Fibroblast of skin of left quadriceps (primary cell): Measurements from ENCODE around the gene CFAP69.
"Not testable (repeated sequence)": the region's sequence is repeated elsewhere in the genome, so short reads cannot be mapped to it uniquely, and the experiment has no call there.

ENCODE experiments used
- DNase-seq, 2 experiments: peaks; one replicate each; pipeline ENCODE4 v3.0.0-alpha.2; 2013; ENCODE audit warnings: low read depth in 2 of 2

CFAP69 gene

DNA sequence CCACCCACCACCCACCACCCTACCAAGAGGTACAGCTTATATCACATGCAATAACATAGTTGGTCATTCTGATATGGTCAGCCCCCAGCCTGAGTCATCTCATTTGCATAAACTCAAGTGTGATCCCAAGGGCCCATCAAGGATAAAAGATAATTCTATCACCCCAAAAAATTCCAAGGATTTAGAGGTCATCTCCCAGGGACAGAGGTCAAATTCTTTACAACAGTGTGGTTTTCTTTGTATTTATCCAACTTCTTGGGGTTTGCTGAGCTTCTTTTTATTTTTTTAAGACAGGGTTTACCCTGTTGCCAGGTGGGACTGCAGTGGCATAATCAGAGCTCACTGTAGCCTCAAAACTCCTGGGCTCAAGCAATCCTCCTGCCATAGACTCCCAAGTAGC, 92.1 kb downstream of the CFAP69 start:
- no peak for DNase-seq

DNA sequence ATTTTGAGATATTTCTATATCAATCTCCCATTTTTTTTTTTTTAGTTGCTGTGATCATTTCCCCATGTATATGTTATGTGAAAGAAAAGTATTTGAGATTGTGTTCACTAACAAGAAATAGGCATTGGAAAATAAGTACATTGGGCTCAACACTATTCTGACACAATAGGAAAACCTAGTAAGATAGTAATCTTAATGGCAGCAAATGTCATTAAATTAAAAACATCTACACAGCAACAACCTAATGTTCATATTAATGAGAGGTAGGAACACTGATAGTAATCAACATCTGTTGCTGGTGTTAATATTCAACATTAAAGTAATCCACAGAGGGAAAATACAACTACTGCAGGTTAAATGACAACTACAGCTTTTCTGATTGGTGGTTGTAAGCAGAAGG, 100.0 kb downstream of the CFAP69 start:
- DNase-seq: no peak

DNA sequence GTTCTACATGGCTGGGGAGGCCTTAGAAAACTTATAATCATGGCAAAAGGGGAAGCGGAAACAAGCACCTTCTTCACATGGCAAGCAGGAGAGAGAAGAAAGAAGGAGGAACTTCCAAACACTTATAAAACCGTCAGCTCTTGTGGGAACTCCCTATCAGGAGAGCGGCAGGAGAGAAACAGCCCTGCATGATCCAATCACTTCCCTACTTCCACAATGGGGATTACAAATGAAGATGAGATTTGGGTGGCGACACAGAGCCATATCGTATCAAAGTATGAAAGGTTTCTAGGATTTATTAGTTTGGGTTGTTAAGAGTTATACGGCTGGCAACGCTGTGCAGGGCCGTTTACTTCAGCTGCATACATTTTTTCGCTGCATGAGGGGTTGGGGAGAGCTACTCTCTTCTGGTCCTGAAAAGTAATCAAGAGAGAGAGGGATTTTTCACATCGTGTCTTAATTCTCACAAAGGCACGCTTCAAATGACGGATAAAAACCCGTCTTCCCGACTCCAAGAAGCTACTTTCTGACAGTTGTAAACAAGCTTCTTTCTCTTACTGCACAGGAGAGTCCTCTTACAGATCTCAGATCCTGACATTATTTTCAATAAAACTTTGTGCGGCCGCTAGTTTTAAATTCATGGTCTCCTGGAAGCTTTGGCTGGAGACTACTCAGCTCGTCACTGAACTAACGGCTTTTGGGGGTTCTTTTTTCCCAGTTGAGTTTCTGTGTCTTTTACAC, 100.8 kb downstream of the CFAP69 start:
- peak; percentile 1 to 11 for DNase-seq

DNA sequence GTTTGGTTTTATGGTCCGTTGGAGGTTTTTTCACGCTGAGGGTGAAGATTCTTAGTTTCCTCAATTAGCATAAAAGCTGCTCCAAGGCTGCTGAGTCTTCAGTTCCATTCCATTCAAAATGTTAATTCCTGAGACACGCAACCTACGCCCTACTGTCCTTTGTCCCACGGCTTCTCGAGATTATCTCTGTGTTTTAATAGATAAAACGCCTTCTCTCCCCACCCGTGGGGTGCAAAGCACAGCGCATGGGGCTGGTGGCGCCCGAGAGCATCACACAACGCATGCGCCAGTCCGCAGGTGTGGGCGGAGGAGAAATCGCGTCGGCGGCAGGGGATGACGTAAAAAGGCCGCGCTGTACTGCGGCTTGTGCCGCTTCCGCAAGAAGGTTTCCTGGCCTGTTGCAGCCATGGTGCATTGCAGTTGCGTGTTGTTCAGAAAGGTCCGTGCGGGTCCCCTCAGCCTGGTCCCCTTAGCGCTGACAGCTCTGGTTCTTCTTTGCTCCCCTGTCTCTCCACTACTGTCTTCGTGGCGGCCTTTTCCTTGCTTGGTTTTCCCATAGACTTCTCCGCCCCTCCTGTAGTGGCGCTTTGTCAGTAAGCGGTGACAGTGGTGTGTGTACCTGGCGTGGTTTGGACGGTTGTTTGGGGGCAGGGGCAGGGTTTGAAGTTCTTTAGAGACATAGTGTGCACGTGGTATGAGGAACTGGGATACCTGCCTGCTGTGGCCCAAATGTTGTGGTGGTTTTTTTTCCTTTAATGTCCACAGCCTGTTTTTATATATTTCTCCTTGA, 101.6 kb downstream of the CFAP69 start, which contains the start of gene GTPBP10:
GTPBP10 (plus strand) TSS at position 381 of the 790 bp plus-strand sequence; CDS start at position 407, 26 bp downstream.
- DNase-seq: peak; percentile 83 to 86

DNA sequence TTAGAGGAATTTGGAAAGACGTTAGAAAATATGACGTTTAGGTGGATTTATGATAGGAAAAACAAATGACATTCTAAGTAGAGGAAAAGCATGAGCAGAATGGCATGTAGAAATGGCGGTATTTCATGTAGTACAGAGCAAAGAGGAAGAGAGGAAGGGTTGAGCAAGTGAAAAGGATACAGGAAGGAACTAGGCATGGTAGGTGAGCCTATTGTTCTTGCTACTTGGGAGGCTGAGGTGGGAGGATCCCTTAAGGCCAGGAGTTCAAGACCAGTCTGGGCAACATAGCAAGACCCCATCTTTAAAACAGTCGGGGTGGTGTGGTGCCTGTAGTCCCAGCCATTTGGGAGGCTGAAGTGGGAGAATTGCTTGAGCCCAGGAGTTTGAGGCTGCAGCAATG, 102.8 kb downstream of the CFAP69 start:
- DNase-seq: no peak

DNA sequence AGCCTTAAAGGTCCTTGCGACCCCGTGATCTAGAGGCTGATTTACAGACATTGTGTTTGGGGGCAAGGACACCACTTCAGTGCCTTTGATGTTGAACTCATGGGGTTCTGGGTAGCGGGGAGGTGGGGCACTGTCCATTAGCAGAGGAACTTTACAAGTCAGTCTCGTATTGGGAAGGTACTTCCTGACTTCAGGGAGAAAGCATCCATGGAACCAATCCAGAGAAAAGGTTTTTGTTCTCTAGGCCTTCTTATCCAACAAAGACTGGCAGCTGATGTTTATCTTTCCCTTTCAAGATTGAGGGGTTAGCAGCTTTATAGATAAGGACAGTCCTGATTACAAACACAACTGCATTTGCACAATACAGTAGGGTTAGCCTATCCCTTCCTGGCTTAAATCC, 104.3 kb downstream of the CFAP69 start:
- no peak for DNase-seq

DNA sequence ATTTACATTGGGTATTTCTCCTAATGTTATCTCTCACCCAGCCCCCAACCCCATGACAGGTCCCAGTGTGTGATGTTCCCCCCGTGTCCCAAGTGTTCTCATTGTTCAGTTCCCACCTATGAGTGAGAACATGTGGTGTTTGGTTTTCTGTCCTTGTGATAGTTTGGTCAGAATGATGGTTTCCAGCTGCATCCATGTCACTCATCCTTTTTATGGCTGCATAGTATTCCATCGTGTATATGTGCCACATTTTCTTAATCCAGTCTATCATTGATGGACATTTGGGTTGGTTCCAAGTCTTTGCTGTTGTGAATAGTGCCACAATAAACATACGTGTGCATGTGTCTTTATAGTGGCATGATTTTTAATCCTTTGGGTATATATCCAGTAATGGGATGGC, 105.1 kb downstream of the CFAP69 start:
- DNase-seq: not testable (repeated sequence)

DNA sequence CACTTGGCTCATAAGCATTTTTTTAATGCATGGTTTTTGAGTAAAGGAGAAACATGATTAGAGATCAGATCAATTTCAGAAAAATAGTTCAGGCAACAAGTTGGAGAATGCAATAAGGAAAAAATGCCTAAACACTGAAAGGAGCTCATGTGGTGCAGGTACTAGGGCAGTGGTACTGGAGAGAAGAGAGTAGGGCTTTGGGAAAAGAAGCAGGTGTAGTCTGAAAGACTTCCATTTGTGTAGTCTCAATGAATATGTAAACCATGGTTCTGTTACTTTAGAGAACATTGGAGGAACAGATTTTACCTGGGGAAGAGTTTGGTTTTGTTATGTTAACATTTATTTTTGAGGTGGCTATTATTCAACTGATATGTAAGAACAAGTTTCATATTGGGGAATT, 107.0 kb downstream of the CFAP69 start:
- no peak for DNase-seq
